ENCODE results near the gene SH3RF1. TPM values are rescaled to one million over a fixed set of nuclear protein-coding genes. Genes with fewer than 3 reads are reported as not detected.

Gene SH3RF1
- total and polyA plus RNA-seq, 7 experiments from 2014 or later = 0.08 to 3.8 (median 0.50) TPM; not detected in 3

GRCh38 chr4:169121861-169122382 lies 148.8 kb downstream of the SH3RF1 start:
- Mint-ChIP-seq H3K27me3 (peaks cover 0 to 5% (median 0%) of the 10 kb centered on the region in 5 donors), H3K4me1 (peaks cover 0 to 2% (median 0%) of the 10 kb centered on the region in 7 donors)
- no peaks in the 10 kb centered on the region for H3K36me3 ChIP-seq (ENCODE audit: control insufficient read depth in 2 of 3, insufficient read depth in 3 of 3, low read length in 3 of 3)

GRCh38 chr4:169120624-169121023 lies 150.1 kb downstream of the SH3RF1 start:
- Histone ChIP-seq H3K27ac (ENCODE audit: low read depth, low read length) (no peak overlapping the region), H3K36me3 (ENCODE audit: control insufficient read depth in 2 of 3, insufficient read depth in 3 of 3, low read length in 3 of 3) (no peaks in the 10 kb centered on the region), H3K4me3 (ENCODE audit: low read length) (no peak overlapping the region), H3K9me3 (ENCODE audit: control insufficient read depth in 2 of 3, low read length in 3 of 3) (no peaks in the 10 kb centered on the region), H3K27me3 (ENCODE audit: control insufficient read depth in 2 of 2, insufficient read depth in 2 of 2, low read length in 2 of 2) (no peaks in the 10 kb centered on the region), H3K4me1 (ENCODE audit: control insufficient read depth in 2 of 2, insufficient read depth in 2 of 2, low read length in 2 of 2) (no peaks in the 10 kb centered on the region)
- H3K36me3 Mint-ChIP-seq = no peaks in the 10 kb centered on the region
- peaks cover 0 to 5% (median 0%) of the 10 kb centered on the region in 5 donors for H3K27me3 Mint-ChIP-seq
- H3K27ac Mint-ChIP-seq = no peak overlapping the region
- no peak for DNase-seq
- no peaks in the 10 kb centered on the region for H3K9me3 Mint-ChIP-seq
- POLR2A ChIA-PET = no interaction called here
- intact Hi-C loops (cut with micrococcal nuclease) = no loop called here
- H3K4me3 Mint-ChIP-seq = no peak overlapping the region
- ATAC-seq = no peak
- CTCF ChIA-PET = no interaction called here
- H3K4me1 Mint-ChIP-seq = peaks cover 0 to 2% (median 0%) of the 10 kb centered on the region in 7 donors

More at GRCh38 chr4:169121861-169122382, 148.8 kb downstream of the SH3RF1 start:
- Mint-ChIP-seq H3K4me3 (no peak overlapping the region), H3K9me3 (no peaks in the 10 kb centered on the region), H3K36me3 (no peaks in the 10 kb centered on the region), H3K27ac (no peak overlapping the region)
- no peaks in the 10 kb centered on the region for H3K9me3 ChIP-seq (ENCODE audit: control insufficient read depth in 2 of 3, low read length in 3 of 3)
- no peak for ATAC-seq
- CTCF ChIA-PET = no interaction called here
- no peak overlapping the region for H3K27ac ChIP-seq (ENCODE audit: low read depth, low read length)
- no peak for DNase-seq
- intact Hi-C loops (cut with micrococcal nuclease) = no loop called here
- POLR2A ChIA-PET = no interaction called here
- no peaks in the 10 kb centered on the region for H3K4me1 ChIP-seq (ENCODE audit: control insufficient read depth in 2 of 2, insufficient read depth in 2 of 2, low read length in 2 of 2)
- no peak overlapping the region for H3K4me3 ChIP-seq (ENCODE audit: low read length)
- H3K27me3 ChIP-seq (ENCODE audit: control insufficient read depth in 2 of 2, insufficient read depth in 2 of 2, low read length in 2 of 2) = no peaks in the 10 kb centered on the region

GRCh38 chr4:169119536-169119935 lies 151.2 kb downstream of the SH3RF1 start:
- CTCF ChIA-PET = no interaction called here
- POLR2A ChIA-PET = no interaction called here
- H3K4me3 ChIP-seq (ENCODE audit: low read length) = no peak overlapping the region
- ATAC-seq = no peak
- Mint-ChIP-seq H3K27me3 (peaks cover 0 to 5% (median 0%) of the 10 kb centered on the region in 5 donors), H3K4me3 (no peak overlapping the region), H3K36me3 (no peaks in the 10 kb centered on the region), H3K9me3 (no peaks in the 10 kb centered on the region), H3K27ac (no peak overlapping the region), H3K4me1 (peaks cover 0 to 2% (median 0%) of the 10 kb centered on the region in 7 donors)
- intact Hi-C loops (cut with micrococcal nuclease) = no loop called here
- DNase-seq = no peak
- no peaks in the 10 kb centered on the region for H3K4me1 ChIP-seq (ENCODE audit: control insufficient read depth in 2 of 2, insufficient read depth in 2 of 2, low read length in 2 of 2)
- H3K36me3 ChIP-seq (ENCODE audit: control insufficient read depth in 2 of 3, insufficient read depth in 3 of 3, low read length in 3 of 3) = no peaks in the 10 kb centered on the region
- no peak overlapping the region for H3K27ac ChIP-seq (ENCODE audit: low read depth, low read length)
- no peaks in the 10 kb centered on the region for H3K9me3 ChIP-seq (ENCODE audit: control insufficient read depth in 2 of 3, low read length in 3 of 3)
- no peaks in the 10 kb centered on the region for H3K27me3 ChIP-seq (ENCODE audit: control insufficient read depth in 2 of 2, insufficient read depth in 2 of 2, low read length in 2 of 2)

GRCh38 chr4:169117591-169118081 lies 153.1 kb downstream of the SH3RF1 start:
- H3K27ac Mint-ChIP-seq = no peak overlapping the region
- H3K36me3 ChIP-seq (ENCODE audit: control insufficient read depth in 2 of 3, insufficient read depth in 3 of 3, low read length in 3 of 3) = no peaks in the 10 kb centered on the region
- H3K9me3 ChIP-seq (ENCODE audit: control insufficient read depth in 2 of 3, low read length in 3 of 3) = no peaks in the 10 kb centered on the region
- intact Hi-C loops (cut with micrococcal nuclease) = no loop called here
- DNase-seq = no peak
- H3K4me1 ChIP-seq (ENCODE audit: control insufficient read depth in 2 of 2, insufficient read depth in 2 of 2, low read length in 2 of 2) = no peaks in the 10 kb centered on the region
- H3K27ac ChIP-seq (ENCODE audit: low read depth, low read length) = no peak overlapping the region
- H3K4me3 ChIP-seq (ENCODE audit: low read length) = no peak overlapping the region
- no peaks in the 10 kb centered on the region for H3K36me3 Mint-ChIP-seq
- peaks cover 0 to 5% (median 3%) of the 10 kb centered on the region in 5 donors for H3K27me3 Mint-ChIP-seq
- ChIA-PET CTCF (no interaction called here), POLR2A (no interaction called here)
- H3K4me1 Mint-ChIP-seq = peaks cover 0 to 2% (median 0%) of the 10 kb centered on the region in 7 donors
- no peaks in the 10 kb centered on the region for H3K27me3 ChIP-seq (ENCODE audit: control insufficient read depth in 2 of 2, insufficient read depth in 2 of 2, low read length in 2 of 2)
- ATAC-seq = no peak
- H3K4me3 Mint-ChIP-seq = no peak overlapping the region
- no peaks in the 10 kb centered on the region for H3K9me3 Mint-ChIP-seq

DNA sequence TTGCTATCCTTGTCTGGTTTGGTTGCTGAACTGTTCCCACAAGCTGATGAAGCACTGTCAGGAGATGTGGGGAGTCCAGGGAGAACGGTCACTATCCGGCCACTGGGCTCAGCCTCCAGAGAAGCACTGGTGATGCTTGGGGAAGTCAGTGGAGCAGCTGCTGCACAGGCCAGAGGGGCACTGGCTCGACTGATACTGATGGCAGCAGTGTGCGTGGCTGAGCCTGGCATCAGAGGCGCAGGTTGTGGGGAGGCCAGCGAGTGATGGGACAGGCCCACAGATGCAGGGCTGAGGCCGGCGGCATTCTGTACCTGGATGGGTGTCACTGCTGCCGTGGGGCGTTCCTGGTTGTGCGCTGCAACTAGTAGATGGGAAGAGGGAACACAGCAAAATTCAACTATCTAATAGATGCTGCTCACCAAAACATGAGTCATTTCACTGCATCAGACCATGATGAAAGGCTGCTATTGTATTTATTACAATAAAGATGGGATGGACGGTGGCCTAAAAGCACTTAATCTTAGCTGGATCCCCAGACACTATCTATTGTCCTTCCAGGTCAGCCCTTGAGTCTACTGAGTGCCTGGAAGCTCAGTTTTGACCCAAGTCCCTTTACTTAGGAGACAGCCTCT lies 154.4 kb downstream of the SH3RF1 start:
- Mint-ChIP-seq H3K9me3 (no peaks in the 10 kb centered on the region), H3K36me3 (no peaks in the 10 kb centered on the region), H3K27me3 (peaks cover 0 to 5% (median 2%) of the 10 kb centered on the region in 5 donors), H3K4me3 (no peak overlapping the region), H3K4me1 (peaks cover 0 to 2% (median 0%) of the 10 kb centered on the region in 7 donors), H3K27ac (no peak overlapping the region)
- ChIA-PET POLR2A (no interaction called here), CTCF (interaction anchor here (0.8 kb wide), 1 partner anchor 8 kb away, joined by 3 read pairs; no protein-coding TSS in a partner anchor)
- H3K9me3 ChIP-seq (ENCODE audit: control insufficient read depth in 2 of 3, low read length in 3 of 3) = no peaks in the 10 kb centered on the region
- H3K27ac ChIP-seq (ENCODE audit: low read depth, low read length) = no peak overlapping the region
- ATAC-seq = no peak
- H3K4me1 ChIP-seq (ENCODE audit: control insufficient read depth in 2 of 2, insufficient read depth in 2 of 2, low read length in 2 of 2) = no peaks in the 10 kb centered on the region
- no peaks in the 10 kb centered on the region for H3K27me3 ChIP-seq (ENCODE audit: control insufficient read depth in 2 of 2, insufficient read depth in 2 of 2, low read length in 2 of 2)
- H3K36me3 ChIP-seq (ENCODE audit: control insufficient read depth in 2 of 3, insufficient read depth in 3 of 3, low read length in 3 of 3) = no peaks in the 10 kb centered on the region
- H3K4me3 ChIP-seq (ENCODE audit: low read length) = no peak overlapping the region
- intact Hi-C loops (cut with micrococcal nuclease) = no loop called here
- no peak for DNase-seq

DNA sequence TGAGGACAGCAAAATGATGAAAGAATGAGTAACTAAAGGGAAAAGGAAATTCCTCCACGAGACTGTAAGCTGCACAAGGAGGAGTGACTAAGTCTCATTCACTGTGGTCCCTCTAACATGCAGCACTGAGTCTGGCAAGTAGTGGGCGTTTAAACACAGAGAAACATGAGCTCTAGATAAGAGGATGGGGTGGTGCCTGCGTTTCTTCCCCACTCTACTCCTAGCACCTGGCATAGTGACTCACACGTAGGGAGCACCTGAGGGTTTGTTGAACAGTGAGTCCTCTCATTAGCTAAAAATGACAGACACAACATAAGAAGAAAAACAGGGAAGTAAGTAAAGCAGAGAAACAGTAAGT lies 154.9 kb downstream of the SH3RF1 start:
- H3K36me3 Mint-ChIP-seq = no peaks in the 10 kb centered on the region
- ATAC-seq = no peak

More for the DNA sequence above, 154.9 kb downstream of the SH3RF1 start:
- no peak for DNase-seq
- intact Hi-C loops (cut with micrococcal nuclease) = no loop called here
- H3K27ac Mint-ChIP-seq = no peak overlapping the region
- H3K27ac ChIP-seq (ENCODE audit: low read depth, low read length) = no peak overlapping the region
- ChIA-PET POLR2A (no interaction called here), CTCF (interaction anchor here (0.8 kb wide), 1 partner anchor 8 kb away, joined by 3 read pairs; no protein-coding TSS in a partner anchor)
- H3K4me1 Mint-ChIP-seq = peaks cover 0 to 2% (median 0%) of the 10 kb centered on the region in 7 donors
- H3K36me3 ChIP-seq (ENCODE audit: control insufficient read depth in 2 of 3, insufficient read depth in 3 of 3, low read length in 3 of 3) = no peaks in the 10 kb centered on the region
- peaks cover 0 to 3% (median 2%) of the 10 kb centered on the region in 5 donors for H3K27me3 Mint-ChIP-seq
- H3K27me3 ChIP-seq (ENCODE audit: control insufficient read depth in 2 of 2, insufficient read depth in 2 of 2, low read length in 2 of 2) = no peaks in the 10 kb centered on the region
- no peak overlapping the region for H3K4me3 ChIP-seq (ENCODE audit: low read length)
- no peaks in the 10 kb centered on the region for H3K4me1 ChIP-seq (ENCODE audit: control insufficient read depth in 2 of 2, insufficient read depth in 2 of 2, low read length in 2 of 2)
- H3K4me3 Mint-ChIP-seq = no peak overlapping the region
- H3K9me3 ChIP-seq (ENCODE audit: control insufficient read depth in 2 of 3, low read length in 3 of 3) = no peaks in the 10 kb centered on the region
- H3K9me3 Mint-ChIP-seq = no peaks in the 10 kb centered on the region
